Measurements from ENCODE around the gene R3HDM1. TPM values are rescaled to one million over a fixed set of nuclear protein-coding genes. Genes with fewer than 3 reads are reported as not detected.

The R3HDM1 gene
- total and polyA plus RNA-seq, 4 donors: 5.4 to 27.8 (median 13.2) TPM

DNA sequence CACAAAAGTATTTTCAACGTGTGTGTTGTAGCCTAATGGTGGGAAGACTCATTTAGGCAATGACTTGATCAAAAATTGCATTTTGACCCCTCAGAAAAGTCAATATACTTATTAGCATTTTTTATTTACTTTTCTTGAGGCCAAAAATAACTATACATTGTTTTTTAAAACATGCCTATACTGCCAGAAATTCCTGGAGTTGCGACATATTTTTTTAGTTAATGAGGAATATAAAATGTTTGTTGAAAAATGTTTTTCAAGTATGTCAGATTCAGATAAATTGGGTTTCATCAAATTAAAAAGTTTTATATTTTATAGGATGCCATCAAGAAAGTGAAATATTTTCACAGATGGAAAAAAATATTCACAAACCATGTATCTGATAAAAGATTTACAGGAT, 39.6 kb downstream of the R3HDM1 start:
- no peak overlapping the region for H3K9ac ChIP-seq (ENCODE audit: insufficient read depth in 1 of 2, low read length in 2 of 2)
- 91 to 94% methylated on average over 2 of the region's 2 CpGs for WGBS, 2 donors
- H3K9me3 ChIP-seq (ENCODE audit: control insufficient read depth in 4 of 4, insufficient read depth in 3 of 4, low read length in 3 of 4): peaks cover 0 to 1% (median 0%) of the 10 kb centered on the region in 4 donors

DNA sequence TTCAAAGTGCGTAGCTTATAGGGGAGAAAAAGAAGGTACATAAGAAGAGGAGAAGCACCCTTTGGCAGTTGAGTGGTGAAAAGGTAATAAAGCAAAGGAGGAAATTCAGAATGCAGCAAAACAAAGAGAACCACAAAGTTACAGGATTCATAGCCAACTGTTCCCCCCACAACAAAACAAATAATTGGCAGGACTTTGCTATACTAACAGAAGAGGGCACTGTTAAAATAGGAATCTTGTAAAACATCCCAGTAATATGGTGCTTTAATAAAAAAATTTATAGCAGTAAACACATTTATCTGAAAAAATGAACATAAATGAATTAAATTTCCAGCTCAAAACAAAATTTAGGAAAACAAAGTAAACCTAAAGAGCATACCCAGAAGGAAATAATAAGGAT, 42.3 kb downstream of the R3HDM1 start:
- H3K9me3 ChIP-seq (ENCODE audit: control insufficient read depth in 4 of 4, insufficient read depth in 3 of 4, low read length in 3 of 4): no peaks in the 10 kb centered on the region
- no peak overlapping the region for H3K9ac ChIP-seq (ENCODE audit: insufficient read depth in 1 of 2, low read length in 2 of 2)
- no peak overlapping the region for H3K4me3 ChIP-seq
- no peak for ATAC-seq (ENCODE audit: insufficient read depth, low FRiP score)
- peaks cover 0 to 3% (median 0%) of the 10 kb centered on the region in 4 donors for H3K36me3 ChIP-seq (ENCODE audit: control insufficient read depth in 4 of 4, insufficient read depth in 4 of 4, low read length in 4 of 4)
- TF ChIP-seq, protein P1, sequence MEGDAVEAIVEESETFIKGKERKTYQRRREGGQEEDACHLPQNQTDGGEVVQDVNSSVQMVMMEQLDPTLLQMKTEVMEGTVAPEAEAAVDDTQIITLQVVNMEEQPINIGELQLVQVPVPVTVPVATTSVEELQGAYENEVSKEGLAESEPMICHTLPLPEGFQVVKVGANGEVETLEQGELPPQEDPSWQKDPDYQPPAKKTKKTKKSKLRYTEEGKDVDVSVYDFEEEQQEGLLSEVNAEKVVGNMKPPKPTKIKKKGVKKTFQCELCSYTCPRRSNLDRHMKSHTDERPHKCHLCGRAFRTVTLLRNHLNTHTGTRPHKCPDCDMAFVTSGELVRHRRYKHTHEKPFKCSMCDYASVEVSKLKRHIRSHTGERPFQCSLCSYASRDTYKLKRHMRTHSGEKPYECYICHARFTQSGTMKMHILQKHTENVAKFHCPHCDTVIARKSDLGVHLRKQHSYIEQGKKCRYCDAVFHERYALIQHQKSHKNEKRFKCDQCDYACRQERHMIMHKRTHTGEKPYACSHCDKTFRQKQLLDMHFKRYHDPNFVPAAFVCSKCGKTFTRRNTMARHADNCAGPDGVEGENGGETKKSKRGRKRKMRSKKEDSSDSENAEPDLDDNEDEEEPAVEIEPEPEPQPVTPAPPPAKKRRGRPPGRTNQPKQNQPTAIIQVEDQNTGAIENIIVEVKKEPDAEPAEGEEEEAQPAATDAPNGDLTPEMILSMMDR (IDR thresholded peaks at IDR 0.05; ENCODE audit: control extremely low read depth, extremely low read depth): no peak
- no peak overlapping the region for H3K27ac ChIP-seq (ENCODE audit: low read depth in 1 of 2, low read length in 1 of 2)
- DNase-seq: no peak
- WGBS, 2 donors: 98 to 100% methylated on average over 1 of the region's 1 CpG
- H3K27me3 ChIP-seq (ENCODE audit: control insufficient read depth in 3 of 3, insufficient read depth in 3 of 3, low read length in 2 of 3): no peaks in the 10 kb centered on the region
- no peaks in the 10 kb centered on the region for H3K4me1 ChIP-seq (ENCODE audit: control insufficient read depth in 5 of 5, insufficient read depth in 5 of 5, low read length in 5 of 5)

More for the DNA sequence above, 39.6 kb downstream of the R3HDM1 start:
- Histone ChIP-seq H3K27me3 (ENCODE audit: control insufficient read depth in 3 of 3, insufficient read depth in 3 of 3, low read length in 2 of 3) (no peaks in the 10 kb centered on the region), H3K4me3 (no peak overlapping the region), H3K4me1 (ENCODE audit: control insufficient read depth in 5 of 5, insufficient read depth in 5 of 5, low read length in 5 of 5) (no peaks in the 10 kb centered on the region), H3K36me3 (ENCODE audit: control insufficient read depth in 4 of 4, insufficient read depth in 4 of 4, low read length in 4 of 4) (peaks cover 0 to 3% (median under 1%) of the 10 kb centered on the region in 4 donors), H3K27ac (ENCODE audit: low read depth in 1 of 2, low read length in 1 of 2) (no peak overlapping the region)
- DNase-seq (peak in 2 of 3 donors; percentile 3 to 34), ATAC-seq (ENCODE audit: insufficient read depth, low FRiP score) (no peak)
- TF ChIP-seq, protein P1 (IDR thresholded peaks at IDR 0.05; ENCODE audit: control extremely low read depth, extremely low read depth): no peak

DNA sequence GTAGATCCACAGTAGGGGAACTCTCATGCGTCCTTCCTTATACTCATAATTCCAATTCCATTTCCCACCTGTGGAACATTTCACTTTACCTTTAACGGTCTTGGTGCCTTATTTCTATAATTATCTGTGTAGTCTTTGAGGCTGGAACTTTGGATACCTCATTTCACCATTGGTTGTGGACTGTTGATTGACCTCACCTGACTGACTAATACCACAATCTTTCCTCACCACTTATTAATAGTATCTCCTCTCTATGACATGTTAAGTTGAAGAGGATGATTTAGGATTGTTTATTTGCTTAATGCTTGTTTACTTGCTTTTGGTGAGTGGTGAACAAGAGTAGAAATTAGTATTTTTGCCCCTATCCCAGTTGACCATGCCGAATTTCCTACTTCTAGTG, 50.0 kb downstream of the R3HDM1 start:
- Histone ChIP-seq H3K27ac (ENCODE audit: low read depth in 1 of 2, low read length in 1 of 2) (no peak overlapping the region), H3K27me3 (ENCODE audit: control insufficient read depth in 3 of 3, insufficient read depth in 3 of 3, low read length in 2 of 3) (no peaks in the 10 kb centered on the region), H3K9ac (ENCODE audit: insufficient read depth in 1 of 2, low read length in 2 of 2) (no peak overlapping the region), H3K4me1 (ENCODE audit: control insufficient read depth in 5 of 5, insufficient read depth in 5 of 5, low read length in 5 of 5) (no peaks in the 10 kb centered on the region), H3K36me3 (ENCODE audit: control insufficient read depth in 4 of 4, insufficient read depth in 4 of 4, low read length in 4 of 4) (no peaks in the 10 kb centered on the region), H3K4me3 (no peak overlapping the region), H3K9me3 (ENCODE audit: control insufficient read depth in 4 of 4, insufficient read depth in 3 of 4, low read length in 3 of 4) (no peaks in the 10 kb centered on the region)
- ATAC-seq (ENCODE audit: insufficient read depth, low FRiP score) (no peak), DNase-seq (no peak)
- WGBS, 2 donors: 97% methylated on average over 3 of the region's 3 CpGs
- TF ChIP-seq, protein P1 (IDR thresholded peaks at IDR 0.05; ENCODE audit: control extremely low read depth, extremely low read depth): no peak

DNA sequence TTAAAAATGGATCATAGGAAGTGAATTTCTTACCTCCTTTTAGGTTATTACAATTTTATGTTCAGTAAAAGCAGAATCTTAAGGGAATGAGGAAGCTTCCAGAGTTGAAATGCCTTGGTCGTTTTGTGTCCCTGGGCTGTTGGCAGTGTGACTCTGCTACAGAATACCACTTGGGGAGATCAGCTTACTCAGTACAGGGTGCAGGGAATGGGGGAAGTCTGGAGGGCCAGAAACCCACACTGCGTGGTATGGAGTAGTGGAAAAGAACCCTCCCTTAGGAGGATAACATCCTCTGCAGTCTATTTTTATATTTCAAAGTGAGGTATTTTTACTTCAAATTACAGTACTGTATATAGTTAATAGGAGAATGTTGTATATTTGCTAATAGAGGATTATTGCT, 51.1 kb downstream of the R3HDM1 start:
- H3K4me3 ChIP-seq: no peak overlapping the region
- H3K36me3 ChIP-seq (ENCODE audit: control insufficient read depth in 4 of 4, insufficient read depth in 4 of 4, low read length in 4 of 4): no peaks in the 10 kb centered on the region
- DNase-seq (no peak), ATAC-seq (ENCODE audit: insufficient read depth, low FRiP score) (no peak)
- no peaks in the 10 kb centered on the region for H3K4me1 ChIP-seq (ENCODE audit: control insufficient read depth in 5 of 5, insufficient read depth in 5 of 5, low read length in 5 of 5)
- H3K27me3 ChIP-seq (ENCODE audit: control insufficient read depth in 3 of 3, insufficient read depth in 3 of 3, low read length in 2 of 3): no peaks in the 10 kb centered on the region
- H3K27ac ChIP-seq (ENCODE audit: low read depth in 1 of 2, low read length in 1 of 2): no peak overlapping the region
- TF ChIP-seq, protein P1 (IDR thresholded peaks at IDR 0.05; ENCODE audit: control extremely low read depth, extremely low read depth): no peak
- no peak overlapping the region for H3K9ac ChIP-seq (ENCODE audit: insufficient read depth in 1 of 2, low read length in 2 of 2)
- no peaks in the 10 kb centered on the region for H3K9me3 ChIP-seq (ENCODE audit: control insufficient read depth in 4 of 4, insufficient read depth in 3 of 4, low read length in 3 of 4)
- 48 to 63% methylated on average over 2 of the region's 2 CpGs for WGBS, 2 donors
